ENCODE results near the gene CCDC85C. TPM values are rescaled to one million over a fixed set of nuclear protein-coding genes. Genes with fewer than 3 reads are reported as not detected.

CCDC85C gene
- total RNA-seq, 2 donors from 2014 or later, result 32.8 to 45.8 TPM

- Histone ChIP-seq H3K27me3 (ENCODE audit: control insufficient read depth, insufficient read depth, low read length, poor library complexity, severe bottlenecking) (no peaks in the 10 kb centered on the region), H3K27ac (ENCODE audit: low read depth, low read length) (no peak overlapping the region), H3K4me3 (ENCODE audit: low read length) (no peak overlapping the region), H3K4me1 (ENCODE audit: control insufficient read depth, insufficient read depth, low read length) (peaks cover 4% of the 10 kb centered on the region), H3K36me3 (ENCODE audit: control insufficient read depth, insufficient read depth, low read length) (no peaks in the 10 kb centered on the region), H3K9me3 (ENCODE audit: control insufficient read depth, low read length) (no peaks in the 10 kb centered on the region), H3K9ac (ENCODE audit: extremely low read depth, low read length, poor library complexity, severe bottlenecking) (no peak overlapping the region)
- Mint-ChIP-seq H3K36me3 (ENCODE audit: low read depth) (no peaks in the 10 kb centered on the region), H3K4me3 (no peak overlapping the region), H3K4me1 (peaks cover 22% of the 10 kb centered on the region), H3K27me3 (ENCODE audit: insufficient read depth) (no peaks in the 10 kb centered on the region), H3K9me3 (no peaks in the 10 kb centered on the region), H3K27ac (peak overlapping the region; percentile 1)
- DNase-seq, result no peak
- WGBS, 2 experiments (ENCODE audit: insufficient coverage in 1 of 2, insufficient read length in 1 of 2), result 93 to 100% methylated on average over 1 to 2 of the region's 2 CpGs
- no peak for TF ChIP-seq CTCF (conservative IDR thresholded peaks at IDR 0.05)
These were observed 128.3 kb downstream of the CCDC85C start for GRCh38 chr14:99475660-99476059.

DNA sequence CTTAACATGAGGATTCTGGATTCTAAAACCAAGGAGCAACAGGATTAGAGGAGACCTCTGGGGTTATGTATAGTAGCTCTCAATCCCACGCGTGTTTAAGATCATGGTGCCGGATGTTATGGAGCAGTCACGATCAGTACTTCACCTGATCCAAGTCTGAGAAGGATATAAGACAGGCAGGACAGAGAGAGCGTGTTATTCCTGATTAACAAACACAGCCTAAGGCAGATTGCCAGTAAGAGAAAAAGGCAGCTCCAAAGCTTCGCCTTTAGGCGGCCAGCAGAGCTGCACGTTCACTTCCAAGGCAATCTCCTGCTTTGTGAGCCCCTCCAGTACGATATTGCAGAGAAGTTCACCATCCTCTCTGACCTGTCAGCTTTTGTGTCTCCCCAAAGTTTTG, 128.8 kb downstream of the CCDC85C start:
- TF ChIP-seq CTCF (conservative IDR thresholded peaks at IDR 0.05), result peak; percentile 30
- no peak overlapping the region for H3K27ac ChIP-seq (ENCODE audit: low read depth, low read length)
- no peaks in the 10 kb centered on the region for H3K9me3 Mint-ChIP-seq
- WGBS, 2 experiments (ENCODE audit: insufficient coverage in 1 of 2, insufficient read length in 1 of 2), result 87% methylated on average over 9 of the region's 9 CpGs
- no peaks in the 10 kb centered on the region for H3K36me3 Mint-ChIP-seq (ENCODE audit: low read depth)
- peak overlapping the region; percentile 1 for H3K27ac Mint-ChIP-seq
- H3K4me3 Mint-ChIP-seq, result no peak overlapping the region
- no peaks in the 10 kb centered on the region for H3K27me3 Mint-ChIP-seq (ENCODE audit: insufficient read depth)
- peaks cover 4% of the 10 kb centered on the region for H3K4me1 ChIP-seq (ENCODE audit: control insufficient read depth, insufficient read depth, low read length)
- no peaks in the 10 kb centered on the region for H3K36me3 ChIP-seq (ENCODE audit: control insufficient read depth, insufficient read depth, low read length)
- DNase-seq, result peak; percentile 53
- no peaks in the 10 kb centered on the region for H3K27me3 ChIP-seq (ENCODE audit: control insufficient read depth, insufficient read depth, low read length, poor library complexity, severe bottlenecking)
- peaks cover 22% of the 10 kb centered on the region for H3K4me1 Mint-ChIP-seq
- no peak overlapping the region for H3K4me3 ChIP-seq (ENCODE audit: low read length)
- no peaks in the 10 kb centered on the region for H3K9me3 ChIP-seq (ENCODE audit: control insufficient read depth, low read length)
- H3K9ac ChIP-seq (ENCODE audit: extremely low read depth, low read length, poor library complexity, severe bottlenecking), result no peak overlapping the region

GRCh38 chr14:99473458-99473857, 130.5 kb downstream of the CCDC85C start:
- Histone ChIP-seq H3K9ac (ENCODE audit: extremely low read depth, low read length, poor library complexity, severe bottlenecking) (no peak overlapping the region), H3K4me1 (ENCODE audit: control insufficient read depth, insufficient read depth, low read length) (peaks cover 4% of the 10 kb centered on the region), H3K4me3 (ENCODE audit: low read length) (no peak overlapping the region), H3K36me3 (ENCODE audit: control insufficient read depth, insufficient read depth, low read length) (no peaks in the 10 kb centered on the region), H3K27ac (ENCODE audit: low read depth, low read length) (no peak overlapping the region), H3K9me3 (ENCODE audit: control insufficient read depth, low read length) (no peaks in the 10 kb centered on the region), H3K27me3 (ENCODE audit: control insufficient read depth, insufficient read depth, low read length, poor library complexity, severe bottlenecking) (no peaks in the 10 kb centered on the region)
- no peaks in the 10 kb centered on the region for H3K9me3 Mint-ChIP-seq
- 79 to 95% methylated on average over 2 to 3 of the region's 3 CpGs for WGBS, 2 experiments (ENCODE audit: insufficient coverage in 1 of 2, insufficient read length in 1 of 2)
- no peak for DNase-seq
- H3K4me3 Mint-ChIP-seq, result no peak overlapping the region
- TF ChIP-seq CTCF (conservative IDR thresholded peaks at IDR 0.05), result no peak
- peaks cover 17% of the 10 kb centered on the region for H3K4me1 Mint-ChIP-seq
- H3K27me3 Mint-ChIP-seq (ENCODE audit: insufficient read depth), result no peaks in the 10 kb centered on the region
- H3K27ac Mint-ChIP-seq, result no peak overlapping the region
- H3K36me3 Mint-ChIP-seq (ENCODE audit: low read depth), result no peaks in the 10 kb centered on the region

Measured in endodermal cell (in vitro differentiated cells).